Nephron progenitor cell (in vitro differentiated cells): ENCODE data around the gene POLRMT.
"Not testable (repeated sequence)": the region's sequence is repeated elsewhere in the genome, so short reads cannot be mapped to it uniquely, and the experiment has no call there.

ENCODE experiments used
- DNase-seq: peaks from one replicate; pipeline ENCODE4 v3.0.0; 2021
- H3K27ac Mint-ChIP-seq: 2 replicates; pipeline ENCODE4 v1.8.0; 2021; ENCODE audit warnings: mild to moderate bottlenecking, moderate library complexity, mixed read lengths
- H3K27me3 Mint-ChIP-seq: 2 replicates; pipeline ENCODE4 v1.8.0; 2021; ENCODE audit warnings: mild to moderate bottlenecking, low read depth, mixed read lengths; ENCODE audit not compliant: poor library complexity
- H3K36me3 Mint-ChIP-seq: 2 replicates; pipeline ENCODE4 v1.8.0; 2021; ENCODE audit warnings: low read depth, mixed read lengths
- H3K4me1 Mint-ChIP-seq: 2 replicates; pipeline ENCODE4 v1.8.0; 2021; ENCODE audit warnings: mixed read lengths
- H3K4me3 Mint-ChIP-seq: 2 replicates; pipeline ENCODE4 v1.8.0; 2021; ENCODE audit warnings: mild to moderate bottlenecking, moderate library complexity, mixed read lengths
- H3K9me3 Mint-ChIP-seq: 2 replicates; pipeline ENCODE4 v1.8.0; 2021; ENCODE audit warnings: mild to moderate bottlenecking, moderate library complexity, mixed read lengths
- TF ChIP-seq, protein P1 (sequence below): fragments of 200-600 bp; sonication (generic); IDR thresholded peaks from 2 replicates; pipeline ENCODE4 v1.5.0; 2021; ENCODE audit warnings: antibody characterized with exemption

Gene POLRMT

GRCh38 chr19:621819-622218 is 11.5 kb downstream of the POLRMT start:
- no peaks in the 10 kb centered on the region for H3K27me3 Mint-ChIP-seq
- no peaks in the 10 kb centered on the region for H3K9me3 Mint-ChIP-seq
- no peak overlapping the region for H3K4me3 Mint-ChIP-seq
- H3K27ac Mint-ChIP-seq = no peak overlapping the region
- TF ChIP-seq, protein P1, sequence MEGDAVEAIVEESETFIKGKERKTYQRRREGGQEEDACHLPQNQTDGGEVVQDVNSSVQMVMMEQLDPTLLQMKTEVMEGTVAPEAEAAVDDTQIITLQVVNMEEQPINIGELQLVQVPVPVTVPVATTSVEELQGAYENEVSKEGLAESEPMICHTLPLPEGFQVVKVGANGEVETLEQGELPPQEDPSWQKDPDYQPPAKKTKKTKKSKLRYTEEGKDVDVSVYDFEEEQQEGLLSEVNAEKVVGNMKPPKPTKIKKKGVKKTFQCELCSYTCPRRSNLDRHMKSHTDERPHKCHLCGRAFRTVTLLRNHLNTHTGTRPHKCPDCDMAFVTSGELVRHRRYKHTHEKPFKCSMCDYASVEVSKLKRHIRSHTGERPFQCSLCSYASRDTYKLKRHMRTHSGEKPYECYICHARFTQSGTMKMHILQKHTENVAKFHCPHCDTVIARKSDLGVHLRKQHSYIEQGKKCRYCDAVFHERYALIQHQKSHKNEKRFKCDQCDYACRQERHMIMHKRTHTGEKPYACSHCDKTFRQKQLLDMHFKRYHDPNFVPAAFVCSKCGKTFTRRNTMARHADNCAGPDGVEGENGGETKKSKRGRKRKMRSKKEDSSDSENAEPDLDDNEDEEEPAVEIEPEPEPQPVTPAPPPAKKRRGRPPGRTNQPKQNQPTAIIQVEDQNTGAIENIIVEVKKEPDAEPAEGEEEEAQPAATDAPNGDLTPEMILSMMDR = no peak
- no peak for DNase-seq
- peaks cover 39% of the 10 kb centered on the region for H3K36me3 Mint-ChIP-seq
- no peaks in the 10 kb centered on the region for H3K4me1 Mint-ChIP-seq

GRCh38 chr19:621191-621590 is 12.1 kb downstream of the POLRMT start:
- not testable (repeated sequence) for H3K27me3 Mint-ChIP-seq, DNase-seq, H3K27ac Mint-ChIP-seq, H3K9me3 Mint-ChIP-seq, H3K4me1 Mint-ChIP-seq, H3K4me3 Mint-ChIP-seq
- H3K36me3 Mint-ChIP-seq = peaks cover 37% of the 10 kb centered on the region

DNA sequence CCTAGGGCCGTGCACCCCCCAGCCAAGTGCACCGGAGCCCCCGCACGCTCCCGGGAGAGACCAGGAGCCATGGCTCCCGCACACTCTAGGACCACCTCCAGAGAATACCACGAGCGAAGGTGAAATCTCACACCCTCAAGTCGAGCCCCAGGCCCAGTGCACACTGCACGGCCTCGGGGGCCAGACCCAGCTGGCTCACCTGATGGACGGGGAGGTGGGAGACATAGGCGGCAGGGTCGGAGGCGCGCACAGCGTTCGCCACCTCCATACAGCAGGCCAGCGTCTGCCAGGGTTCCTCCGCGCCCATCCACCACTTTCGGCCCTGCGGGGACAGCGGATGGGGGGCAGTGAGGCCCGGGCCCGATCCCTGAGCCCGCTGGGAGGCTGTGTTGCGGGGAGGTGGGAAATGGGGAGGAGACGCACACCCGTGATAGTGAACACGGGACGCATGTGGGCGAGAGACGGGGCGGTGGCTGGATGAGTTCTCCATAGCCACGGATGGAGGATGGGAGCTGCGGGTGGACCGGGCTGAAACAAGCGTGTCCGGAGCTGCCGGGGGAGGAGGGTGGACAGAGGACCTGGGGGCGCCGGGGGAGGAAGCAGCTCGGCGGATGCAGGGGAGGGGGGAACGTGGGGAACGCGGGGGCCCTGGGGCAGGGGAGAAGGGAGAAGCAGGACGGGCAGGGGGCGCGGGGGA is 13.0 kb downstream of the POLRMT start:
- DNase-seq = no peak
- Mint-ChIP-seq H3K27me3 (no peaks in the 10 kb centered on the region), H3K4me1 (no peaks in the 10 kb centered on the region), H3K9me3 (no peaks in the 10 kb centered on the region), H3K27ac (no peak overlapping the region), H3K36me3 (peaks cover 37% of the 10 kb centered on the region), H3K4me3 (no peak overlapping the region)
- TF ChIP-seq, protein P1 = no peak

GRCh38 chr19:619286-620002 is 13.9 kb downstream of the POLRMT start:
- TF ChIP-seq, protein P1 = no peak
- H3K27ac Mint-ChIP-seq = no peak overlapping the region
- DNase-seq = no peak
- no peaks in the 10 kb centered on the region for H3K9me3 Mint-ChIP-seq
- peaks cover 41% of the 10 kb centered on the region for H3K36me3 Mint-ChIP-seq
- no peak overlapping the region for H3K4me3 Mint-ChIP-seq
- no peaks in the 10 kb centered on the region for H3K27me3 Mint-ChIP-seq
- no peaks in the 10 kb centered on the region for H3K4me1 Mint-ChIP-seq

DNA sequence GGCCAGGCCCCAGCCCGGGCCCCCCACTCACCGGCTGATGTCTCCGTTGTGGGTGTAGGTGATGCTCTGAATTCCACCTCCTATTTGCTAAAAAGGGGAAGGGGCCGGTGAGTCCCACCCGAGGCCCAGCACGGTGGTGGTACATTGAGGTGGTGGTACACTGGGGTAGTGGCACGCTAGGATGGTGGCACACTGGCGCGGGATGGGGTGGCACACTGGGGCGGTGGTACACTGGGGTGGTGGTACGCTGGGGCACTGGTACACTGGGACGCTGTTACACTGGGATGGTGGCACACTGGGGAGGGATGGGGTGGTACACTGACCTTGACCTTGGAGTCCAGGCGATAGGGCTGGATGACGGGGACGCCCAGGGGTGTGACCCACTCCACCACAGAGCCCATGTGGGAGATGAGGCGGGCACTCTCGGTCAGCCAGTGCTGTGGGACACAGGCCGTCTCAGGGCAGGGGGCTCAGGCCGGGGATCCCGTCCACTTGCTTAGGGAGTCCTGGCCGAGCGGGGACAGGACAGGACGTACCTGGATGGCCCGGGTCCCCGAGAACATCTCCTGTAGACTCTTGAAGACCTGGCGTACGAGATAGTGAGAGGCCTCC is 14.6 kb downstream of the POLRMT start:
- TF ChIP-seq, protein P1 = no peak
- Mint-ChIP-seq H3K27ac (no peak overlapping the region), H3K27me3 (no peaks in the 10 kb centered on the region), H3K9me3 (no peaks in the 10 kb centered on the region), H3K4me3 (no peak overlapping the region), H3K4me1 (no peaks in the 10 kb centered on the region), H3K36me3 (peaks cover 41% of the 10 kb centered on the region)
- DNase-seq = no peak

GRCh38 chr19:618247-618619 is 15.1 kb downstream of the POLRMT start:
- Mint-ChIP-seq H3K27me3 (no peaks in the 10 kb centered on the region), H3K9me3 (no peaks in the 10 kb centered on the region), H3K4me1 (no peaks in the 10 kb centered on the region), H3K4me3 (no peak overlapping the region), H3K36me3 (peaks cover 36% of the 10 kb centered on the region), H3K27ac (no peak overlapping the region)
- no peak for DNase-seq
- TF ChIP-seq, protein P1 = no peak
